Muscle of arm (tissue), 12 donors: ENCODE measurements around the gene E2F4. TPM values are rescaled to one million over a fixed set of nuclear protein-coding genes. Genes with fewer than 3 reads are reported as not detected.

Experiments used
- DNase-seq: peaks from one replicate; pipeline ENCODE4 v3.0.0-alpha.2; 2013
- polyA plus RNA-seq, 12 donors: library from polyadenylated mRNA; unstranded; fragments of 120-200 nt; gene quantifications; one replicate each; pipeline ENCODE4 v1.2.1, GENCODE V29; 2013; ENCODE audit not compliant: insufficient read length in 12 of 12

Gene E2F4
- polyA plus RNA-seq, 12 donors: 29.4 to 85.1 (median 41.0) TPM; not detected in 1

- DNase-seq: no peak
Measured at GRCh38 chr16:67170949-67171649, 20.9 kb upstream of the E2F4 start.

DNA sequence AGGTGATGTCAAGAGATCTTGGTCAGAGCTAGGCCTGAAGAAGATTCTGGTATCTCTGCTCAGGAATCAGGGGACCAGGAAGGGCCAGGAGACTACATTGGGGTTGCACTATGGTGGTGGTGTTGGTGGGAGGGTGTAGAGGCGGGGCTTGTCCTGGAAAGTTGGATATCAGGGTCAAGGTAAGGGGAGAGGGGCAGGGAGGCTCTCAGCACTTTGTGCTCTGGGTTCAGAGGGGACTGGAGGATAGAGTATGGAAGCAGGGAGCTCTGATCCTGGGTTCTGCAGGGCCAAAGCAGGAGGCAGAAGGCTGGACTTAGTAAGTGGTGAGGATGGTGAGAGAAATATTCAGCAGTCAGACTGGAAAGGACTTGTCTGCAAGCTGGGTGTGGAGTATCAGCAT, 18.6 kb upstream of the E2F4 start:
- no peak for DNase-seq

GRCh38 chr16:67173808-67174705, 17.9 kb upstream of the E2F4 start:
- DNase-seq: no peak

DNA sequence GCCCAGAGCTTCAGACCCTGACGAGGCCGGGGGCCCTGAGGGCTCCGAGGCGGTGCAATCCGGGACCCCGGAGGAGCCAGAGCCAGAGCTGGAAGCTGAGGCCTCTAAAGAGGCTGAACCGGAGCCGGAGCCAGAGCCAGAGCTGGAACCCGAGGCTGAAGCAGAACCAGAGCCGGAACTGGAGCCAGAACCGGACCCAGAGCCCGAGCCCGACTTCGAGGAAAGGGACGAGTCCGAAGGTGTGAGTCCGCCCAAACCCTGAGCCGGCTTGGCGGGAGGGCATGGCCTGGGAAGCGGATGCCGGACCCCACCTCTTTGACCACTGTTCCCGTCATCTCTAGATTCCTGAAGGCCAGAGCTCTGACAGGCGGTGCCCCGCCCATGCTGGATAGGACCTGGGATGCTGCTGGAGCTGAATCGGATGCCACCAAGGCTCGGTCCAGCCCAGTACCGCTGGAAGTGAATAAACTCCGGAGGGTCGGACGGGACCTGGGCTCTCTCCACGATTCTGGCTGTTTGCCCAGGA, 17.2 kb upstream of the E2F4 start:
- DNase-seq: no peak

GRCh38 chr16:67176662-67177061, 15.3 kb upstream of the E2F4 start:
- DNase-seq: no peak

- DNase-seq: no peak
Measured at GRCh38 chr16:67177743-67178699, 13.9 kb upstream of the E2F4 start.

GRCh38 chr16:67179421-67180080, 12.4 kb upstream of the E2F4 start:
- no peak for DNase-seq

DNA sequence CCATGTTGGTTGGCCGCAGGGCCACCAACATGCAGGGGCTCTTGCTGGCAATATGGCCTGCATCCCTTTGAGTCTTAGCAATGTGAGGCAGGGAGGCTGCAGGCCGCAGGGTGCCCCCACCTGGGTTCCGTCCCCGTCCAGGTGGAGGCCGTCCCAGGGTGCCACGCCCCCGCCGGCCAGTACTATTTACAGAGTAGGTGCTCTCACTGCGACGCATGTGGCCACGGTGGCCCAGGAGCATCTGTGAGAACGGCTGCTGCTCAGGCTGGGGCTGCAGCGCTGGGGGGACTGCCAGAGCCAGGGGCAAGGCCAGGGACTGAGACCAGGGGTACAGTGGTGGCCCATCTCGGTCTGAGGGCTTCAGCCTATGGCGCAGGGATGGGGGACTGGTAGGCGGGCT, 11.8 kb upstream of the E2F4 start:
- no peak for DNase-seq

- DNase-seq: no peak
Measured at GRCh38 chr16:67181346-67181745, 10.6 kb upstream of the E2F4 start.

- no peak for DNase-seq
Measured at GRCh38 chr16:67182288-67182687, 9.7 kb upstream of the E2F4 start.

DNA sequence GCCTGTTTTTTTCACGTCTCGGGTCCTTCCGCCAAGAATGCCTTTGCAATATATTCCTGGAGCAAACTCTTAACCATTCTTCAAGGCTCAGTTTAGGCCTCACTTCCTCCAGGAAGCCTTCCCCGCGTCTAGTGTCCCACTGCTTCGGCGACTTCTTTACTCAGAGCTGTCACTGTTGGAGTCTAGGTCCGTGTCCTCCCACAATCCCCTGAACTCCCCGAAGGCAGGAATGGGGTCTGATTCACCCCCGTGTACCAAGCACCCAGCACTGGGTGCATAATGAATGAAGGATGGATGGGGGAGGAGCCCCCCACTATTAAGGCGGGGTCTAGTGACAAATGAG, 8.7 kb upstream of the E2F4 start:
- DNase-seq: no peak

DNA sequence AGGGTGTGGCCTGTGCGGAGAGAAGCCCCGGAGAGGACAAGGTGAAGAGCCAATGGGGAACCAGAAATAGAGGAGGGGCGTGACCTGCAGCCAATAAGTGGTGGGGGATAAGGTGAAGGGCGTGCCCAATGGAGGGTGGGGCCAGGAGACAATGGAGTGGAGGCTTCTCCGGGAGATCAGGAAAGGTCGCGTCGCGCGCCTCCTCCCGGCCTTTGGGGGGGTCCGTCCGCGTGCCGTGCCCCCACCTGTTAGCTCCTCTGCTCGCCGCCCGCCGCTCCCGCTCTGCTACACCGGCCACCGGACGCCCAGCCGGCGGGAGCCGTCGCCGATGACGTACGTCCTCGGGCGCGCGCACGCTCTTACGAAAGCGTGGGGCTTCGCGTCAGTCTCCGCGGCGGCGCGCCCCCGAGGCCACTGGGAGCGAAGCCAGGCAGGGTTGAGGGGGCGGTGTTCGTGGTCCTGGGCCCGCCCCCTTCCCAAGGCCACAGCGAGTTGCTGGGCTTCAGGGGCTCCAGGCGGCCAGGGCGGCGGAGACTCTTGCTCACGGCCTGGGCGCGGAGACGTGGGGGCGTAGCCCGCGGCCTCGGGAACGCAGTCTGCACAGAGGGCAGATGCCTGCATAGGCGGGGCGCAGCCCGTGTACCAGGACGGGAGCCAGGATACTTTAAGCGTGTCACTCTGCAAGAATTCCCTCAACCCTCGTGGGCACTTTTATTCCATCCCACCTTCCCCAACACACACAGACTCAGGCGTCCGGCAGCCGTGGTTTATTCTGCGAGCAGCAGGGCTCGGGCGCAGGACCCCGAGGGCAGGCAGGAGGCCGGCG, 8.1 kb upstream of the E2F4 start, which contains the start of gene MATCAP1:
MATCAP1 (minus strand) TSS at position 337 of the 826 bp plus-strand sequence. CDS start 3,353 bp downstream, outside the sequence.
- DNase-seq: peak; percentile 95

DNA sequence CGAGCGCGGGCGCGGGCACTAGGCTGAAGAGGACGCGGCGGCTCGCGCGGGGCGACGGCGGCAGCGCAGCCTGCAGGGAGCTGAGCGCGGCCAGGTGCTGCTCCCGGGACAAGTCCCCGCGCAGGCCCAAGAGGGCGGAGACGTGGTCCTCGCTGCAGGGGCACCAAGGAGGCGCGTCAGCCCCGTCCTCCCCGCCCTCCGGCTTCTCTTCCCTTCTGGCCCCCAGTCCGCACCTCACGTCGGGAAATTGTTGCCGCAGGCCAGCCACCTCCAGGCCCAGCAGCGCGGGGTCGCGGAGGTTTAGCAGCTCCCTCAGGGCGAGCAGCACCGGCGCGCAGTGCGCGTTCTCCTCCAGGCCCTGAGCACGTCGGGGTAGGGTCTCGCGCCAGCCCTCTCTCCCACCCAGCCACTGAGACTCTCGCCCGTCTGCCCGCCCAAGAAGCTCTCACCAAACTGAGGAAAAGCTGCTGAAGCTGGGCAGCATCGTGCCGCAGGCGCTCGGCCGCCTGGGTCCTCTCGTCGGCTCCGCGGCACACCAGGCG, 7.4 kb upstream of the E2F4 start:
- DNase-seq: no peak

- DNase-seq: peak; percentile 91
Measured at GRCh38 chr16:67184995-67185650, 6.8 kb upstream of the E2F4 start.

DNA sequence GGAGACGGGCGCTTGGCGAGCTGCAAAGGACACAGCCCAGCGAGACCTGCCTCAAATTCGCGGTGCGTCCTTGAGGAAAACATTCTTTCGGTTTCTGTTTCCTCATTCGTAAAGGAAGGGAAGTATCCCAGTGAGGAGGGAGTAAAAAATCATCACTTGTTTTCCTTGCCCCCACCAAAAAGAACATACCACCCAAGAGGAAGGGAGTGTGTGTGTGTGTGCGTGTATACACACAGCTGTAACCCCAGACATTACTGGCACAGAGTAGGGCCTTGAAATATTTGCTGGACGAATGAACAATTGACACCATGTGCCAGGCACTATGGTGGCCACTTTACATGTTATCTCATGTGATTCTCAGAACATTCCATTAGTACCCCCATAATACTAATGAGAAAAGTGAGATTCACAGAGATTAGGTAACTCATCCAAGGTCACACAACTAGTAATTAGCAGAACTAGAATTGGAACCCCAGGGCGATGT, 6.3 kb upstream of the E2F4 start:
- no peak for DNase-seq

DNA sequence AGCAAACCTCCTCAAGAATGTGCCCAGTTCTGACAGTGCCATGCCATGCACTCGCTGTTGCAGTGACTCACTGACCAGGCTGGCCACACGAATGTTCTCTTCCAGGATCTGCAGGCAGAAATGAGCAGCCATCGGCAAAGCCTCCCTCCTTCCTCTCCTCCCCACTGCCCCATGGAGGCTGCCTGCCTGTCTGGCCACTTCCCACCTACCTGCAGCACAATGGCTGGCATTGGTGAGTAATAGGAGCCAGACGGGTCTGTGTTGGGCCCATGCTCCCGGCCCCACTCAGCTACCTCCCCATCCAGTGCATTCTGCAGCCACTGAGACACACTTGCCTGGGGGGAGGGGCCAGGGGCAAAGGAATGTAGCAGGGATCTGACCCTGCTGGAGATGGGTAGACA, 5.4 kb upstream of the E2F4 start:
- no peak for DNase-seq

GRCh38 chr16:67187175-67187890, 4.6 kb upstream of the E2F4 start:
- DNase-seq: no peak

GRCh38 chr16:67188323-67188722, 3.6 kb upstream of the E2F4 start:
- DNase-seq: no peak

DNA sequence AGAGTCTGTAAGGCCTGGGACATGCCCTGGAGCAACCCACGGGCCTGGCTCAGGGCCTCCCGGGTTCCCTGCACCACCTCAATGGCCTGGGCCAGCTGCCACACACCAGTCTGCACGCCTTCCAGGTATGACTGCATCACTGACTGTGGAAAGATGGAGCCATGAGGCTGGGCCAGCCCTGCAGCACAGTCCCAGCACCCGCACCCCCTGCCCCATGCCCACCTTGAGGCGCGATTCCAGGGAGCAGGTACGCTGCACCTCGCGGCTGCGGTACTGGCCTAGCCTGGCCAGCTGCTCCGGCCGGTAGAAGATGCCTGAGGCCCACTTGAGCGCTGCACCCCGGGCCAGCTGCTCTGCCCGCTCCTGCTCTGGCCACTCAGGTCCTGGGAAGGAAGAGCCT, 3.2 kb upstream of the E2F4 start:
- no peak for DNase-seq
